AG04450 (cell line): ENCODE results near the gene OR10AD1. TPM values are rescaled to one million over a fixed set of nuclear protein-coding genes. Genes with fewer than 3 reads are reported as not detected.
"Not testable (repeated sequence)": the region's sequence is repeated elsewhere in the genome, so short reads cannot be mapped to it uniquely, and the experiment has no call there.

Experiments used
- CTCF ChIA-PET: fragments of 300-600, 350-600 bp; formaldehyde crosslinking; extraction: SDS; loops from one replicate; lab custom pipeline; 2022; ENCODE audit warnings: antibody characterized with exemption, inconsistent platforms; lab: Charles Lee
- POLR2A ChIA-PET: fragments of 350-600 bp; formaldehyde crosslinking; extraction: SDS; loops from one replicate; lab custom pipeline; 2021; ENCODE audit warnings: antibody characterized with exemption, inconsistent platforms; lab: Yijun Ruan, JAX
- DNase-seq: peaks from one replicate; pipeline ENCODE4 v3.0.0-alpha.2; 2011; ENCODE audit warnings: low read depth, low spot score
- H3K27ac ChIP-seq: one replicate; pipeline ENCODE4 v1.5.1; 2012; ENCODE audit warnings: low read depth, low read length, control low read depth
- H3K27me3 ChIP-seq: one replicate; pipeline ENCODE4 v1.6.0; 2012; ENCODE audit warnings: low read length; ENCODE audit not compliant: control insufficient read depth, insufficient read depth
- H3K4me3 ChIP-seq: 2 replicates; pipeline ENCODE4 v1.5.1; 2011; ENCODE audit warnings: mild to moderate bottlenecking, low read depth, low read length, control low read depth
- H3K9me3 ChIP-seq: 2 replicates; pipeline ENCODE4 v1.5.1; 2012; ENCODE audit warnings: low read length; ENCODE audit not compliant: control insufficient read depth, insufficient read depth
- CTCF ChIP-seq: IDR thresholded peaks from 2 replicates; pipeline ENCODE4 v1.5.1; 2011; ENCODE audit warnings: low read depth, low read length, control low read depth, inconsistent platforms
- polyA plus RNA-seq: library from polyadenylated mRNA; depleted of rRNA; stranded (reverse); fragments of >200 nt; gene quantifications from 2 replicates; pipeline ENCODE4 v1.2.3, GENCODE V29; 2011

OR10AD1 gene
- polyA plus RNA-seq, 1 experiment = not detected

GRCh38 chr12:48221645-48222044 is 18.6 kb upstream of the OR10AD1 start:
- CTCF ChIA-PET = no interaction called here
- POLR2A ChIA-PET = no interaction called here
- no peaks in the 10 kb centered on the region for H3K27me3 ChIP-seq
- TF ChIP-seq CTCF = no peak
- H3K27ac ChIP-seq = no peak overlapping the region
- H3K9me3 ChIP-seq = no peaks in the 10 kb centered on the region
- H3K4me3 ChIP-seq = no peak overlapping the region
- DNase-seq = no peak

GRCh38 chr12:48220701-48221100 is 17.6 kb upstream of the OR10AD1 start:
- Histone ChIP-seq H3K27ac (no peak overlapping the region), H3K9me3 (no peaks in the 10 kb centered on the region), H3K4me3 (no peak overlapping the region), H3K27me3 (peaks cover 5% of the 10 kb centered on the region)
- no peak for TF ChIP-seq CTCF
- ChIA-PET POLR2A (interaction anchor here (0.7 kb wide), 1 partner anchor 215 kb away, joined by 3 read pairs; no protein-coding TSS in a partner anchor), CTCF (no interaction called here)
- no peak for DNase-seq

- no peak for TF ChIP-seq CTCF
- no peak for DNase-seq
- H3K27me3 ChIP-seq = peaks cover 5% of the 10 kb centered on the region
- ChIA-PET POLR2A (no interaction called here), CTCF (no interaction called here)
- no peak overlapping the region for H3K4me3 ChIP-seq
- H3K9me3 ChIP-seq = no peaks in the 10 kb centered on the region
- H3K27ac ChIP-seq = no peak overlapping the region
Measured at GRCh38 chr12:48219631-48220030, 16.5 kb upstream of the OR10AD1 start.

GRCh38 chr12:48216785-48217184 is 13.7 kb upstream of the OR10AD1 start:
- POLR2A ChIA-PET = no interaction called here
- Histone ChIP-seq H3K27ac (no peak overlapping the region), H3K4me3 (no peak overlapping the region), H3K27me3 (peaks cover 8% of the 10 kb centered on the region), H3K9me3 (no peaks in the 10 kb centered on the region; the same call in 1 of the 2 replicates)
- no peak for TF ChIP-seq CTCF
- CTCF ChIA-PET = interaction anchor here (0.5 kb wide), 1 partner anchor 213 kb away, joined by 3 read pairs; no protein-coding TSS in a partner anchor
- no peak for DNase-seq

- H3K27ac ChIP-seq, H3K4me3 ChIP-seq, POLR2A ChIA-PET, CTCF ChIA-PET, DNase-seq, H3K27me3 ChIP-seq, H3K9me3 ChIP-seq: not testable (repeated sequence)
Measured at GRCh38 chr12:48209495-48209894, 6.4 kb upstream of the OR10AD1 start.
